Cortex of kidney (tissue), 1 donor: ENCODE measurements around the gene TCP11.

Source experiments
- DNase-seq: peaks from one replicate; lab custom pipeline; 2025; lab: John Stamatoyannopoulos, UW

TCP11 gene

GRCh38 chr6:35080821-35081425, 60.2 kb downstream of the TCP11 start:
- DNase-seq, result no peak

- DNase-seq, result no peak
Measured at GRCh38 chr6:35080016-35080680, 61.0 kb downstream of the TCP11 start.

GRCh38 chr6:35079311-35080000, 61.7 kb downstream of the TCP11 start:
- DNase-seq, result no peak

GRCh38 chr6:35078896-35079295, 62.2 kb downstream of the TCP11 start:
- no peak for DNase-seq

GRCh38 chr6:35078226-35078850, 62.8 kb downstream of the TCP11 start:
- DNase-seq, result no peak

GRCh38 chr6:35077713-35078105, 63.4 kb downstream of the TCP11 start:
- DNase-seq, result no peak

- no peak for DNase-seq
Measured at GRCh38 chr6:35076997-35077712, 64.0 kb downstream of the TCP11 start.

GRCh38 chr6:35073766-35074471, 67.2 kb downstream of the TCP11 start:
- DNase-seq, result no peak

GRCh38 chr6:35073211-35073610, 67.9 kb downstream of the TCP11 start:
- no peak for DNase-seq

GRCh38 chr6:35072698-35073055, 68.5 kb downstream of the TCP11 start:
- DNase-seq, result no peak

- no peak for DNase-seq
Measured at GRCh38 chr6:35072051-35072697, 69.0 kb downstream of the TCP11 start.

GRCh38 chr6:35071347-35071994, 69.7 kb downstream of the TCP11 start:
- no peak for DNase-seq

GRCh38 chr6:35070111-35070510, 71.0 kb downstream of the TCP11 start:
- no peak for DNase-seq

GRCh38 chr6:35069262-35069661, 71.9 kb downstream of the TCP11 start:
- no peak for DNase-seq

GRCh38 chr6:35068644-35069043, 72.5 kb downstream of the TCP11 start:
- no peak for DNase-seq

- no peak for DNase-seq
Measured at GRCh38 chr6:35068206-35068605, 72.9 kb downstream of the TCP11 start.
